Measurements from ENCODE around the gene ABCA7. TPM values are rescaled to one million over a fixed set of nuclear protein-coding genes. Genes with fewer than 3 reads are reported as not detected.

ABCA7 gene
- 10 to 100 TPM; 76.6 to 77.5 TPM for total RNA-seq

- peak; percentile 99 for DNase-seq
- Mint-ChIP-seq H3K27me3 (ENCODE audit: low read depth) (no peaks in the 10 kb centered on the region), H3K36me3 (ENCODE audit: low read depth) (peaks cover 48% of the 10 kb centered on the region), H3K27ac (peak within 1 kb of the TSS; percentile 84), H3K4me3 (peak within 1 kb of the TSS; percentile 96), H3K4me1 (ENCODE audit: low read depth) (peaks cover 64% of the 10 kb centered on the region), H3K9me3 (ENCODE audit: insufficient read depth) (no peaks in the 10 kb centered on the region)
- CTCF ChIA-PET = interaction anchor here (0.8 to 3.2 kb wide), 6 partner anchors 9 to 48 kb away, joined by 3 to 33 read pairs (median 4); partner anchors contain the start of genes ARHGAP45 and CNN2
- POLR2A ChIA-PET = interaction anchor here (0.5 to 3.7 kb wide), 11 partner anchors 9 to 230 kb away, joined by 3 to 27 read pairs (median 3); partner anchors contain the start of genes ARHGAP45, CIRBP and CNN2
- peak; percentile 94 for ATAC-seq
Measured at GRCh38 chr19:1039646-1040475, at the start of gene ABCA7. ABCA7 (plus strand) TSS chr19:1040107; CDS start chr19:1041362, 1,255 bp downstream.

GRCh38 chr19:990119-990571, 49.8 kb upstream of the ABCA7 start:
- ChIA-PET CTCF (no interaction called here), POLR2A (no interaction called here)
- H3K36me3 Mint-ChIP-seq (ENCODE audit: low read depth) = peaks cover 20% of the 10 kb centered on the region

GRCh38 chr19:990746-991145, 49.2 kb upstream of the ABCA7 start:
- Mint-ChIP-seq H3K4me1 (ENCODE audit: low read depth) (peaks cover 19% of the 10 kb centered on the region), H3K9me3 (ENCODE audit: insufficient read depth) (no peaks in the 10 kb centered on the region), H3K4me3 (no peak overlapping the region), H3K27me3 (ENCODE audit: low read depth) (no peaks in the 10 kb centered on the region), H3K36me3 (ENCODE audit: low read depth) (peaks cover 20% of the 10 kb centered on the region), H3K27ac (peak overlapping the region; percentile 25)
- ChIA-PET CTCF (no interaction called here), POLR2A (no interaction called here)
- ATAC-seq = no peak
- DNase-seq = no peak

More at GRCh38 chr19:990119-990571, 49.8 kb upstream of the ABCA7 start:
- ATAC-seq (no peak), DNase-seq (no peak)
- H3K4me1 Mint-ChIP-seq (ENCODE audit: low read depth) = peaks cover 23% of the 10 kb centered on the region
- H3K4me3 Mint-ChIP-seq = no peak overlapping the region
- H3K9me3 Mint-ChIP-seq (ENCODE audit: insufficient read depth) = no peaks in the 10 kb centered on the region
- H3K27ac Mint-ChIP-seq = no peak overlapping the region
- no peaks in the 10 kb centered on the region for H3K27me3 Mint-ChIP-seq (ENCODE audit: low read depth)

GRCh38 chr19:991174-991931, 48.6 kb upstream of the ABCA7 start:
- ChIA-PET POLR2A (no interaction called here), CTCF (no interaction called here)
- Mint-ChIP-seq H3K9me3 (ENCODE audit: insufficient read depth) (no peaks in the 10 kb centered on the region), H3K4me3 (no peak overlapping the region), H3K27me3 (ENCODE audit: low read depth) (peaks cover 2% of the 10 kb centered on the region), H3K36me3 (ENCODE audit: low read depth) (peaks cover 20% of the 10 kb centered on the region), H3K27ac (no peak overlapping the region), H3K4me1 (ENCODE audit: low read depth) (peaks cover 21% of the 10 kb centered on the region)
- DNase-seq (peak; percentile 69), ATAC-seq (peak; percentile 69)

- H3K9me3 Mint-ChIP-seq (ENCODE audit: insufficient read depth) = no peaks in the 10 kb centered on the region
- peaks cover 5% of the 10 kb centered on the region for H3K27me3 Mint-ChIP-seq (ENCODE audit: low read depth)
- H3K27ac Mint-ChIP-seq = no peak overlapping the region
- ATAC-seq (no peak), DNase-seq (no peak)
- CTCF ChIA-PET = no interaction called here
- peaks cover 18% of the 10 kb centered on the region for H3K36me3 Mint-ChIP-seq (ENCODE audit: low read depth)
- no peak overlapping the region for H3K4me3 Mint-ChIP-seq
- peaks cover 25% of the 10 kb centered on the region for H3K4me1 Mint-ChIP-seq (ENCODE audit: low read depth)
- POLR2A ChIA-PET = no interaction called here
Measured at GRCh38 chr19:991932-992669, 47.8 kb upstream of the ABCA7 start.

- DNase-seq (no peak), ATAC-seq (no peak)
- no peak overlapping the region for H3K27ac Mint-ChIP-seq
- H3K4me1 Mint-ChIP-seq (ENCODE audit: low read depth) = peaks cover 25% of the 10 kb centered on the region
- ChIA-PET POLR2A (no interaction called here), CTCF (no interaction called here)
- H3K36me3 Mint-ChIP-seq (ENCODE audit: low read depth) = peaks cover 18% of the 10 kb centered on the region
- no peak overlapping the region for H3K4me3 Mint-ChIP-seq
- peaks cover 7% of the 10 kb centered on the region for H3K27me3 Mint-ChIP-seq (ENCODE audit: low read depth)
- no peaks in the 10 kb centered on the region for H3K9me3 Mint-ChIP-seq (ENCODE audit: insufficient read depth)
Measured at GRCh38 chr19:992670-993055, 47.2 kb upstream of the ABCA7 start.

- ATAC-seq (no peak), DNase-seq (no peak)
- Mint-ChIP-seq H3K4me1 (ENCODE audit: low read depth) (peaks cover 22% of the 10 kb centered on the region), H3K4me3 (no peak overlapping the region), H3K27ac (no peak overlapping the region), H3K27me3 (ENCODE audit: low read depth) (peaks cover 13% of the 10 kb centered on the region), H3K36me3 (ENCODE audit: low read depth) (peaks cover 18% of the 10 kb centered on the region), H3K9me3 (ENCODE audit: insufficient read depth) (no peaks in the 10 kb centered on the region)
- ChIA-PET POLR2A (no interaction called here), CTCF (no interaction called here)
Measured at GRCh38 chr19:993361-993830, 46.5 kb upstream of the ABCA7 start.

- no peak for ATAC-seq
- H3K4me3 Mint-ChIP-seq = no peak overlapping the region
- DNase-seq = no peak
- H3K4me1 Mint-ChIP-seq (ENCODE audit: low read depth) = peaks cover 17% of the 10 kb centered on the region
- H3K27ac Mint-ChIP-seq = no peak overlapping the region
- POLR2A ChIA-PET = no interaction called here
- CTCF ChIA-PET = no interaction called here
- H3K36me3 Mint-ChIP-seq (ENCODE audit: low read depth) = peaks cover 14% of the 10 kb centered on the region
- H3K27me3 Mint-ChIP-seq (ENCODE audit: low read depth) = peaks cover 16% of the 10 kb centered on the region
- no peaks in the 10 kb centered on the region for H3K9me3 Mint-ChIP-seq (ENCODE audit: insufficient read depth)
Measured at GRCh38 chr19:993831-994393, 46.0 kb upstream of the ABCA7 start.

GRCh38 chr19:994516-994915, 45.4 kb upstream of the ABCA7 start:
- ATAC-seq = no peak
- peaks cover 13% of the 10 kb centered on the region for H3K4me1 Mint-ChIP-seq (ENCODE audit: low read depth)
- no peak overlapping the region for H3K4me3 Mint-ChIP-seq
- ChIA-PET POLR2A (no interaction called here), CTCF (no interaction called here)
- peaks cover 14% of the 10 kb centered on the region for H3K36me3 Mint-ChIP-seq (ENCODE audit: low read depth)
- H3K27ac Mint-ChIP-seq = no peak overlapping the region
- DNase-seq = no peak
- H3K9me3 Mint-ChIP-seq (ENCODE audit: insufficient read depth) = no peaks in the 10 kb centered on the region
- H3K27me3 Mint-ChIP-seq (ENCODE audit: low read depth) = peaks cover 22% of the 10 kb centered on the region

GRCh38 chr19:995051-995827, 44.7 kb upstream of the ABCA7 start:
- H3K4me1 Mint-ChIP-seq (ENCODE audit: low read depth) = peaks cover 11% of the 10 kb centered on the region
- ChIA-PET CTCF (no interaction called here), POLR2A (interaction anchor here (1.3 kb wide), 1 partner anchor 11 kb away, joined by 3 read pairs; the partner anchor contains the start of gene WDR18)
- H3K4me3 Mint-ChIP-seq = no peak overlapping the region
- peaks cover 14% of the 10 kb centered on the region for H3K36me3 Mint-ChIP-seq (ENCODE audit: low read depth)
- peaks cover 23% of the 10 kb centered on the region for H3K27me3 Mint-ChIP-seq (ENCODE audit: low read depth)
- DNase-seq (no peak), ATAC-seq (no peak)
- no peak overlapping the region for H3K27ac Mint-ChIP-seq
- no peaks in the 10 kb centered on the region for H3K9me3 Mint-ChIP-seq (ENCODE audit: insufficient read depth)
